H1 (cell line): ENCODE measurements around the gene STH. TPM values are rescaled to one million over a fixed set of nuclear protein-coding genes. Genes with fewer than 3 reads are reported as not detected.

ENCODE experiments used
- CTCF ChIA-PET: fragments of 300-600 bp; sonication (Branson Sonifier 250); formaldehyde crosslinking; loops from one replicate; lab custom pipeline; 2021; ENCODE audit not compliant: partially characterized antibody; lab: Charles Lee
- POLR2A ChIA-PET: fragments of 300-600 bp; sonication (Branson Sonifier 250); formaldehyde crosslinking; loops from one replicate; lab custom pipeline; 2021; ENCODE audit warnings: inconsistent platforms; ENCODE audit not compliant: partially characterized antibody; lab: Charles Lee
- DNase-seq, 2 experiments: peaks; one replicate each; pipeline versions ENCODE4 v3.0.0 to v3.0.0-alpha.2; 2010 to 2022; ENCODE audit warnings: low spot score in 2 of 2, low read depth in 1 of 2, mixed read lengths in 1 of 2
- FAIRE-seq: peaks from 2 replicates; lab custom pipeline; 2011; peaks lifted over from hg19 to GRCh38; lab: Jason Lieb, UNC
- H2AFZ ChIP-seq: 2 replicates; pipeline ENCODE4 v1.8.1; 2012; ENCODE audit warnings: low read length, inconsistent platforms
- H2AK5ac ChIP-seq: 2 replicates; pipeline ENCODE4 v1.6.1; 2013; ENCODE audit warnings: low read depth, low read length
- H2BK120ac ChIP-seq: replicated peaks from 2 replicates; pipeline ENCODE3; 2013; ENCODE audit warnings: low read depth, low read length, inconsistent platforms
- H2BK12ac ChIP-seq: 2 replicates; pipeline ENCODE4 v1.6.1; 2013; ENCODE audit warnings: low read depth, low read length
- H2BK15ac ChIP-seq: 2 replicates; pipeline ENCODE4 v1.6.1; 2013; ENCODE audit warnings: low read length
- H2BK20ac ChIP-seq: 2 replicates; pipeline ENCODE4 v1.6.1; 2013; ENCODE audit warnings: low read length
- H2BK5ac ChIP-seq: 2 replicates; pipeline ENCODE4 v1.6.1; 2013; ENCODE audit warnings: low read depth, low read length
- H3K14ac ChIP-seq: 2 replicates; pipeline ENCODE4 v1.6.1; 2013; ENCODE audit warnings: inconsistent platforms; ENCODE audit not compliant: insufficient read length
- H3K18ac ChIP-seq: 2 replicates; pipeline ENCODE4 v1.6.1; 2013; ENCODE audit warnings: low read length; ENCODE audit errors: extremely low read depth
- H3K23ac ChIP-seq: 2 replicates; pipeline ENCODE4 v1.6.1; 2013; ENCODE audit warnings: inconsistent platforms; ENCODE audit not compliant: insufficient read length
- H3K23me2 ChIP-seq: 2 replicates; pipeline ENCODE4 v1.6.1; 2013; ENCODE audit warnings: low read depth, low read length
- H3K27ac ChIP-seq: 2 replicates; pipeline ENCODE4 v1.6.1; 2011; ENCODE audit warnings: low read depth, low read length, inconsistent platforms
- H3K27me3 ChIP-seq, 4 experiments: replicated peaks in 1 of 4; 1 replicate in 1 of 4; 2 replicates in 3 of 4; pipeline versions ENCODE4 v1.6.1 to v1.8.1; 2011 to 2013; ENCODE audit warnings: low read length in 3 of 4, mild to moderate bottlenecking in 3 of 4, inconsistent platforms in 2 of 4, mixed read lengths in 2 of 4, moderate library complexity in 1 of 4; ENCODE audit not compliant: control insufficient read depth in 3 of 4, insufficient read depth in 3 of 4; ENCODE audit errors: extremely low read depth in 1 of 4
- H3K36me3 ChIP-seq, 4 experiments: 2 replicates each; pipeline versions ENCODE4 v1.6.1 to v1.8.1; 2011 to 2013; ENCODE audit warnings: mild to moderate bottlenecking in 4 of 4, low read length in 3 of 4, moderate library complexity in 2 of 4, control low read depth in 1 of 4, inconsistent platforms in 1 of 4; ENCODE audit not compliant: insufficient read depth in 4 of 4, control insufficient read depth in 2 of 4
- H3K4ac ChIP-seq: replicated peaks from 2 replicates; pipeline ENCODE3; 2013; ENCODE audit warnings: low read length, low read depth, mixed read lengths, inconsistent platforms; ENCODE audit not compliant: insufficient read length
- H3K4me1 ChIP-seq, 4 experiments: replicated peaks in 1 of 4; 1 replicate in 1 of 4; 2 replicates in 3 of 4; pipeline versions ENCODE4 v1.6.1 to v1.8.1; 2011 to 2013; ENCODE audit warnings: low read length in 3 of 4, inconsistent platforms in 2 of 4, mixed read lengths in 1 of 4; ENCODE audit not compliant: insufficient read depth in 4 of 4, control insufficient read depth in 3 of 4
- H3K4me2 ChIP-seq, 2 experiments: 2 replicates each; pipeline versions ENCODE4 v1.6.1 to v1.8.1; 2011 to 2013; ENCODE audit warnings: low read depth in 2 of 2, low read length in 2 of 2, control low read depth in 1 of 2, inconsistent platforms in 1 of 2, mild to moderate bottlenecking in 1 of 2; ENCODE audit not compliant: insufficient read depth in 1 of 2
- H3K4me3 ChIP-seq, 4 experiments: fragments of 200-600, 300-600 bp in 1 of 4; sonication (generic), shearing (Covaris generic), sonication (Bioruptor Twin) in 1 of 4; 2 replicates each; pipeline versions ENCODE4 v1.5.1 to v1.8.1; 2011 to 2016; ENCODE audit warnings: low read length in 4 of 4, low read depth in 3 of 4, control low read depth in 2 of 4, inconsistent platforms in 2 of 4, mild to moderate bottlenecking in 2 of 4, mixed read lengths in 1 of 4, moderate library complexity in 1 of 4; ENCODE audit not compliant: insufficient read depth in 2 of 4; ENCODE audit errors: extremely low read depth in 1 of 4
- H3K56ac ChIP-seq: replicated peaks from 2 replicates; pipeline ENCODE3; 2013; ENCODE audit warnings: low read depth, mild to moderate bottlenecking, mixed read lengths, low read length, inconsistent platforms; ENCODE audit not compliant: insufficient read length
- H3K79me1 ChIP-seq: 2 replicates; pipeline ENCODE4 v1.6.1; 2013; ENCODE audit warnings: low read depth, low read length, control low read depth
- H3K79me2 ChIP-seq, 2 experiments: 2 replicates each; pipeline versions ENCODE4 v1.6.1 to v1.8.1; 2012 to 2013; ENCODE audit warnings: low read length in 2 of 2, mild to moderate bottlenecking in 2 of 2, inconsistent platforms in 1 of 2; ENCODE audit not compliant: insufficient read depth in 2 of 2, control insufficient read depth in 1 of 2
- H3K9ac ChIP-seq, 4 experiments: replicated peaks in 1 of 4; 1 replicate in 1 of 4; 2 replicates in 3 of 4; pipeline versions ENCODE4 v1.6.1 to v1.8.1; 2011 to 2013; ENCODE audit warnings: low read depth in 3 of 4, low read length in 3 of 4, control low read depth in 2 of 4, mild to moderate bottlenecking in 2 of 4, moderate library complexity in 2 of 4, inconsistent platforms in 1 of 4; ENCODE audit errors: extremely low read depth in 1 of 4
- H3K9me3 ChIP-seq, 2 experiments: 2 replicates each; pipeline versions ENCODE4 v1.6.1 to v1.8.1; 2012 to 2013; ENCODE audit warnings: mild to moderate bottlenecking in 2 of 2, moderate library complexity in 2 of 2, control low read depth in 1 of 2, inconsistent platforms in 1 of 2, low read depth in 1 of 2, low read length in 1 of 2, mixed read lengths in 1 of 2; ENCODE audit not compliant: insufficient read depth in 2 of 2
- H4K20me1 ChIP-seq, 2 experiments: replicated peaks in 1 of 2; 2 replicates each; pipeline versions ENCODE3 to v1.8.1; 2011 to 2013; ENCODE audit warnings: inconsistent platforms in 2 of 2, low read length in 2 of 2, mild to moderate bottlenecking in 1 of 2; ENCODE audit not compliant: insufficient read depth in 2 of 2, control insufficient read depth in 1 of 2
- H4K5ac ChIP-seq: 2 replicates; pipeline ENCODE4 v1.6.1; 2013; ENCODE audit warnings: low read length, low read depth, mixed read lengths, inconsistent platforms; ENCODE audit not compliant: insufficient read length
- H4K8ac ChIP-seq: 2 replicates; pipeline ENCODE4 v1.8.0; 2013; ENCODE audit warnings: mild to moderate bottlenecking, moderate library complexity, low read length, inconsistent platforms; ENCODE audit not compliant: insufficient read depth; ENCODE audit errors: extremely low read depth
- H4K91ac ChIP-seq: replicated peaks from 2 replicates; pipeline ENCODE3; 2013; ENCODE audit warnings: low read length, mixed read lengths, inconsistent platforms; ENCODE audit not compliant: insufficient read length
- GTF2F1 ChIP-seq: IDR thresholded peaks from 2 replicates; pipeline ENCODE4 v1.6.1; 2012; ENCODE audit warnings: low read depth, low read length, improper control_type of control experiment, borderline replicate concordance
- KDM1A ChIP-seq: fragments of 200-600, 300-600 bp; sonication (generic); IDR thresholded peaks from 2 replicates; pipeline ENCODE4 v1.7.1; 2016; ENCODE audit warnings: mild to moderate bottlenecking, low read length, borderline replicate concordance
- RAD21 ChIP-seq, 2 experiments: IDR thresholded peaks in 1 of 2; conservative IDR thresholded peaks in 1 of 2; 2 replicates each; pipeline ENCODE4 v1.6.1; 2011; ENCODE audit warnings: low read depth in 2 of 2, low read length in 2 of 2, improper control_type of control experiment in 1 of 2, inconsistent platforms in 1 of 2, mild to moderate bottlenecking in 1 of 2, moderate library complexity in 1 of 2
- TAF1 ChIP-seq: IDR thresholded peaks from 2 replicates; pipeline ENCODE4 v1.6.1; 2011; ENCODE audit warnings: mild to moderate bottlenecking, low read depth, low read length
- YY1 ChIP-seq: IDR thresholded peaks from 2 replicates; pipeline ENCODE4 v1.6.1; 2011; ENCODE audit warnings: low read depth, mild to moderate bottlenecking, low read length
- WGBS, 2 experiments: shearing (Covaris generic) in 1 of 2; methylation state at CpG; one replicate each; pipeline versions ENCODE4 v1.1.6 to v1.1.7; 2013 to 2015; ENCODE audit warnings: low lambda C conversion rate in 2 of 2, mixed read lengths in 2 of 2, inconsistent platforms in 1 of 2, low coverage in 1 of 2, missing lambda C conversion rate in 1 of 2; ENCODE audit not compliant: insufficient replicate concordance in 2 of 2, insufficient coverage in 1 of 2, insufficient read length in 1 of 2; ENCODE audit errors: extremely low coverage in 1 of 2, missing lambda C conversion rate in 1 of 2; 5-methylcytosine and 5-hydroxymethylcytosine counted together
- polyA plus RNA-seq, 7 experiments: library from polyadenylated mRNA; depleted of rRNA in 3 of 7; stranded (reverse) in 5 of 7; unstranded in 2 of 7; fragments of >200 nt in 5 of 7; fragments of 200-250 nt in 2 of 7; gene quantifications; 1 replicate in 5 of 7; 2 replicates in 1 of 7; 4 replicates in 1 of 7; pipeline versions ENCODE4 v1.2.1 to v1.2.3, GENCODE V29; 2011 to 2013; ENCODE audit warnings: missing spikeins in 2 of 7, mixed read lengths in 2 of 7
- total RNA-seq: library from RNA; stranded (reverse); fragmentation: NEBNext Ultra II Directional; extraction: Animal tissue kit (Norgen Biotek cat#: 25700); gene quantifications from 2 replicates; pipeline ENCODE4 v1.2.1, GENCODE V29; 2021
- TF ChIP-seq, protein P1 (sequence below): IDR thresholded peaks from 2 replicates; pipeline ENCODE4 v1.6.1; 2012; ENCODE audit warnings: low read length, inconsistent platforms
- TF ChIP-seq, protein P2 (sequence below): IDR thresholded peaks from 2 replicates; pipeline ENCODE4 v1.6.1; 2011; ENCODE audit warnings: low read length, improper control_type of control experiment

STH gene
- total and polyA plus RNA-seq, 2 of the 8 experiments (the other 6 are each of a cell fraction or from before 2014, with no cell fraction given): not detected

DNA sequence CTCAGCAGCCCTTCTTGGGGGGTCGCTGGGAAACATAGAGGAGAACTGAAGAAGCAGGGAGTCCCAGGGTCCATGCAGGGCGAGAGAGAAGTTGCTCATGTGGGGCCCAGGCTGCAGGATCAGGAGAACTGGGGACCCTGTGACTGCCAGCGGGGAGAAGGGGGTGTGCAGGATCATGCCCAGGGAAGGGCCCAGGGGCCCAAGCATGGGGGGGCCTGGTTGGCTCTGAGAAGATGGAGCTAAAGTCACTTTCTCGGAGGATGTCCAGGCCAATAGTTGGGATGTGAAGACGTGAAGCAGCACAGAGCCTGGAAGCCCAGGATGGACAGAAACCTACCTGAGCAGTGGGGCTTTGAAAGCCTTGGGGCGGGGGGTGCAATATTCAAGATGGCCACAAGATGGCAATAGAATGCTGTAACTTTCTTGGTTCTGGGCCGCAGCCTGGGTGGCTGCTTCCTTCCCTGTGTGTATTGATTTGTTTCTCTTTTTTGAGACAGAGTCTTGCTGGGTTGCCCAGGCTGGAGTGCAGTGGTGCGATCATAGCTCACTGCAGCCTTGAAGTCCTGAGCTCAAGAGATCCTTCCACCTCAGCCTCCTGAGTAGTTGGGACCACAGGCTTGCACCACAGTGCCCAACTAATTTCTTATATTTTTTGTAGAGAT lies 3.4 kb downstream of the STH start:
- no peak overlapping the region for H2AFZ ChIP-seq
- H3K14ac ChIP-seq: no peak overlapping the region
- no peaks in the 10 kb centered on the region for H3K79me1 ChIP-seq
- no peak overlapping the region for H2AK5ac ChIP-seq
- no peak overlapping the region for H4K91ac ChIP-seq
- peak; percentile 36 to 91 for DNase-seq
- no peaks in the 10 kb centered on the region for H3K9me3 ChIP-seq
- no peak overlapping the region for H4K8ac ChIP-seq
- H3K18ac ChIP-seq: no peak overlapping the region
- H2BK15ac ChIP-seq: no peak overlapping the region
- FAIRE-seq: peak; percentile 99
- no peak overlapping the region for H3K4me2 ChIP-seq
- no peak overlapping the region for H2BK12ac ChIP-seq
- no peak overlapping the region for H3K23ac ChIP-seq
- no peak overlapping the region for H2BK120ac ChIP-seq
- no peak overlapping the region for H4K5ac ChIP-seq
- H3K4me3 ChIP-seq: no peak overlapping the region
- no peaks in the 10 kb centered on the region for H3K27me3 ChIP-seq
- no peaks in the 10 kb centered on the region for H4K20me1 ChIP-seq
- no peak overlapping the region for H3K9ac ChIP-seq
- no peaks in the 10 kb centered on the region for H3K79me2 ChIP-seq
- no peak overlapping the region for H3K4ac ChIP-seq
- no peaks in the 10 kb centered on the region for H3K36me3 ChIP-seq
- no peak overlapping the region for H3K27ac ChIP-seq
- 34% methylated on average over 8 of the region's 8 CpGs; no CpG with 5 or more reads in 1 of the 2 experiments for WGBS, 2 experiments
- no peak overlapping the region for H2BK5ac ChIP-seq
- no peaks in the 10 kb centered on the region; a peak in 1 of 7 replicates for H3K4me1 ChIP-seq
- H2BK20ac ChIP-seq: no peak overlapping the region
- H3K23me2 ChIP-seq: peaks cover 2% of the 10 kb centered on the region; the same call in 1 of the 2 replicates
- H3K56ac ChIP-seq: no peak overlapping the region
- POLR2A ChIA-PET: interaction anchor here (0.9 kb wide), 1 partner anchor 17 kb away, joined by 3 read pairs; no protein-coding TSS in a partner anchor
- CTCF ChIA-PET: interaction anchor here (0.6 to 3.6 kb wide), 32 partner anchors 10 to 285 kb away, joined by 3 to 31 read pairs (median 4); partner anchors contain the start of gene MAPT
- TF ChIP-seq GTF2F1 (no peak), RAD21 (IDR thresholded peaks at IDR 0.05 in 1 of 2, conservative IDR thresholded peaks at IDR 0.05 in 1 of 2; ENCODE audit: low read depth in 2 of 2, low read length in 2 of 2) (peak; percentile 92), TAF1 (no peak), KDM1A (peak; percentile 82; the same call in 1 of the 2 replicates), YY1 (no peak)
- TF ChIP-seq, protein P1, sequence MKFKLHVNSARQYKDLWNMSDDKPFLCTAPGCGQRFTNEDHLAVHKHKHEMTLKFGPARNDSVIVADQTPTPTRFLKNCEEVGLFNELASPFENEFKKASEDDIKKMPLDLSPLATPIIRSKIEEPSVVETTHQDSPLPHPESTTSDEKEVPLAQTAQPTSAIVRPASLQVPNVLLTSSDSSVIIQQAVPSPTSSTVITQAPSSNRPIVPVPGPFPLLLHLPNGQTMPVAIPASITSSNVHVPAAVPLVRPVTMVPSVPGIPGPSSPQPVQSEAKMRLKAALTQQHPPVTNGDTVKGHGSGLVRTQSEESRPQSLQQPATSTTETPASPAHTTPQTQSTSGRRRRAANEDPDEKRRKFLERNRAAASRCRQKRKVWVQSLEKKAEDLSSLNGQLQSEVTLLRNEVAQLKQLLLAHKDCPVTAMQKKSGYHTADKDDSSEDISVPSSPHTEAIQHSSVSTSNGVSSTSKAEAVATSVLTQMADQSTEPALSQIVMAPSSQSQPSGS: no peak
- TF ChIP-seq, protein P2, sequence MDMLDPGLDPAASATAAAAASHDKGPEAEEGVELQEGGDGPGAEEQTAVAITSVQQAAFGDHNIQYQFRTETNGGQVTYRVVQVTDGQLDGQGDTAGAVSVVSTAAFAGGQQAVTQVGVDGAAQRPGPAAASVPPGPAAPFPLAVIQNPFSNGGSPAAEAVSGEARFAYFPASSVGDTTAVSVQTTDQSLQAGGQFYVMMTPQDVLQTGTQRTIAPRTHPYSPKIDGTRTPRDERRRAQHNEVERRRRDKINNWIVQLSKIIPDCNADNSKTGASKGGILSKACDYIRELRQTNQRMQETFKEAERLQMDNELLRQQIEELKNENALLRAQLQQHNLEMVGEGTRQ: no peak
